Measurements from ENCODE around the gene MS4A14. TPM values are rescaled to one million over a fixed set of nuclear protein-coding genes. Genes with fewer than 3 reads are reported as not detected.
"Not testable (repeated sequence)": the region's sequence is repeated elsewhere in the genome, so short reads cannot be mapped to it uniquely, and the experiment has no call there.

Gene MS4A14
- total RNA-seq, 4 donors from 2014 or later: 1.4 to 9.9 (median 4.7) TPM

DNA sequence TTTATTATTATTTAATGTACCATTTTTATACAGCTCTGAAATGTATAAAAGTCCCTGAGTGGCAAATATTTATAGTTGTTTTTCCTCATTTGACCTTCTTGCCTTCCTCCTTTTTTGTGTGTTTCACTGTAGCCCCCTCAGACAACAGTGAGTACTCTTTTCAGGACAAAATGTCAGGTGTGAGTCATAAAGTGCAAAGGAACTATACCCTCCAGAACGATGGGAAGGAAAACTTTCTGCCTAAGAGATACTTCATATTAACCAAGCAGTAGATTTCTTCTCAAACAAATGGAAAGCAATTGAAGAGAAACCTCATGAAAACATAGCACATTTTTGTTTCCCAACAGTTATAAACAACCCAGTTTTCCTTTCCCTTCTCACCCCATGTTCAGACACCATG lies 34.0 kb upstream of the MS4A14 start:
- ATAC-seq (ENCODE audit: low FRiP score) (no peak), DNase-seq (ENCODE audit: low spot score) (no peak)
- TF ChIP-seq, protein P1, sequence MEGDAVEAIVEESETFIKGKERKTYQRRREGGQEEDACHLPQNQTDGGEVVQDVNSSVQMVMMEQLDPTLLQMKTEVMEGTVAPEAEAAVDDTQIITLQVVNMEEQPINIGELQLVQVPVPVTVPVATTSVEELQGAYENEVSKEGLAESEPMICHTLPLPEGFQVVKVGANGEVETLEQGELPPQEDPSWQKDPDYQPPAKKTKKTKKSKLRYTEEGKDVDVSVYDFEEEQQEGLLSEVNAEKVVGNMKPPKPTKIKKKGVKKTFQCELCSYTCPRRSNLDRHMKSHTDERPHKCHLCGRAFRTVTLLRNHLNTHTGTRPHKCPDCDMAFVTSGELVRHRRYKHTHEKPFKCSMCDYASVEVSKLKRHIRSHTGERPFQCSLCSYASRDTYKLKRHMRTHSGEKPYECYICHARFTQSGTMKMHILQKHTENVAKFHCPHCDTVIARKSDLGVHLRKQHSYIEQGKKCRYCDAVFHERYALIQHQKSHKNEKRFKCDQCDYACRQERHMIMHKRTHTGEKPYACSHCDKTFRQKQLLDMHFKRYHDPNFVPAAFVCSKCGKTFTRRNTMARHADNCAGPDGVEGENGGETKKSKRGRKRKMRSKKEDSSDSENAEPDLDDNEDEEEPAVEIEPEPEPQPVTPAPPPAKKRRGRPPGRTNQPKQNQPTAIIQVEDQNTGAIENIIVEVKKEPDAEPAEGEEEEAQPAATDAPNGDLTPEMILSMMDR (IDR thresholded peaks at IDR 0.05): no peak

DNA sequence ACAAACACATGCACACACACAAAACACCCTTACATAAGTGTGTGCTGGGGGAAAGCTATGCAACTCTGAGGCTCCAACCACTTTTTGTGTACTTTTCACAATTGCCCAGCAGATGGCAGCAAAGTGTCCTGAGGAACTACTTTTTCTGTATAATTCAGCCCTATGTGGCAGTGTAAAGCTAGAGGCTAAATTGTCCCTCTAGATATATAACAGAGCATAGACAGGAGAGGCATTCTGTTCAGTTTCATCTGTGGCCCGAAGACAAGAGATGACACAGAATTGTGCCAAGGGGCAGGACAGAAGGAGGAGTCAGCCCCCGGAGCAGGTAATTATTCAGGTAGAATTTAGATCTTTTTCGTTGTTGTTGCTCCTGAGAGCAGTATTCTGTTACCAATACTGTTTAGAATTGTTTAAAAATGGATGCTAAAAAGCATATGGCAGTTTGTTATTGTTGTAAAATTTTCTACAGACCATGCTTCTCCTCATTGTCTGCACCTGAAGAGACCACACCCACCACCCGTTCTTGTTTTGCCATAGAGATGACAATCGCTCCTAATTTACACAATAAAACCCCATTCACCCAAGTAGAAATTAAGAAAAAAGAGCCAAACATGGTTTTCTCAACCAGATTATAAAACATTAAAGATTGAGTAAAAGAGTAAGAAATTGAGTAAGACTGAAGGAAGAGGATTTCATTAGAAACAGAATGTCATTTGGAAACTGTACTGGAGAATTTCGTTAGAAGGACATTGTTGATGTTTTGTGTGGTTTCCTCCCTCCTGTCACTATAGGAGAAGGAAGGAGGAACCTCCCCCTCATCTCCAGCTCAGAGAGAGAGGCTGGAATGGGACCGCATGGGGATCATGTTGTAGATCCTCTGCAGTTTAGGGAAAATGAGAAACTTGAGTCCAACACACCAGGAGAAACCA lies 32.5 kb upstream of the MS4A14 start:
- DNase-seq (ENCODE audit: low spot score) (no peak), ATAC-seq (ENCODE audit: low FRiP score) (peak; percentile 48)
- TF ChIP-seq, protein P1 (IDR thresholded peaks at IDR 0.05): peak in 1 of 3 donors; percentile 4

DNA sequence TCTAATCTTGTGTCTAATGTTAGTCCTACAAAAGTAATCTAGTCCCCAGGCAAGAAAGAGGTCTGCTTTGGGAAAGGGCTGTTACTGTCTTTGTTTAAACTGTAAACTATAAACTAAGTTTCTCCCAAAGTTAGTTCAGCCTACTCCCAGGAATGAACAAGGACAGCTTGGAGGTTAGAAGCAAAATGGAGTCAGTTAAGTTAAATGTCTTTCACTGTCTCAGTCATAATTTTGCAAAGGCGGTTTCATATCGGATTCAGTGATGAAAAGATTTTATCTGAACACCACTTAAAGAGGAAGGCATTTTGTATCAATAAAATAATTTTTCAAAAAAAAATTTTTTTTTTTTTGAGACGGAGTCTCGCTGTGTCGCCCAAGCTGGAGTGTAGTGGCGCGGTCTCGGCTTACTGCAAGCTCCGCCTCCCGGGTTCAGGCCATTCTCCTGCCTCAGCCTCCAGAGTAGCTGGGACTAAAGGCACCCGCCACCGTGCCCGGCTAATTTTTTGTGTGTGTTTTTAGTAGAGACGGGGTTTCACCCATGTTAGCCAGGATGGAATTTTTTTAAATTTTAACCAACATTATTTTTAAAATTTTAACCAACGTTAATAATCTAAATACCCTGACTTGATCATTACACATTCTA lies 29.9 kb upstream of the MS4A14 start:
- ATAC-seq (ENCODE audit: low FRiP score); DNase-seq (ENCODE audit: low spot score): not testable (repeated sequence)

DNA sequence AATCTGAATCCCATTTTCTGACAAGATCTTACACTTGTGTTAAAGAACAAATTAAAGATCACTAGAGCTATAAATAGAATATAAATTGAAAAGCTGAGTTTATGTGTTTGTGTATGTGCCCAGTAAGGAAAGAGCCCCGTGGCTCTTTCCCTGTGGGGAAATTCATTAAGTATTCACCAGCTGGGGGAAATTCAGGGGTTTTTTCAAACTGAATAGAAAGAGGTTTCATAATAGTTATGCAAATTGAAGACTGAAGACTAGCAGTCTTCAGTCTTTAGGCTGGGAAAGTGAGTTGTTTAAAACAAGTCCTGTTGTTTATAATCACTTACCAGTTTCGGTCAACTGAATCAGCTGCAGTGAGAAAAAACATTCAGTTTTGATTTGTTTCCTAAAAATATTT lies 29.2 kb upstream of the MS4A14 start:
- ATAC-seq (ENCODE audit: low FRiP score) (no peak), DNase-seq (ENCODE audit: low spot score) (no peak)
- TF ChIP-seq, protein P1 (IDR thresholded peaks at IDR 0.05): no peak

DNA sequence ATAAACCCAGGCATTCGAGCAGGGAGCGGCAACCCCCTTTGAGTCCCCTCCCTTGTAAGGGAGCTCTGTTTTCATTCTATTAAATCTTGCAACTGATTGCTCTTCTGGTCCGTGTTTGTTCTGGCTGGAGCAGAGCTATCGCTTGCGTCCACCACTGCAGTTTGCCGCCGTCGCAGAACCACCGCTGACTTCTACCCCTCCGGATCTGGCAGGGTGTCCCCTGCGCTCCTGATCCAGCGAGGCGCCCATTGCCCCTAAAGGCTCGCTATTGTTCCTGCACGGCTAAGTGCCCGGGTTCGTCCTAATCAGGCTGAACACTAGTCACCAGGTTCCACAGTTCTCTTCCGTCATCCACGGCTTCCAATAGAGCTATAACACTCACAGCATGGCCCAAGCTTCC lies 28.4 kb upstream of the MS4A14 start:
- no peak for DNase-seq (ENCODE audit: low spot score)
- TF ChIP-seq, protein P1 (IDR thresholded peaks at IDR 0.05): no peak
- no peak for ATAC-seq (ENCODE audit: low FRiP score)

DNA sequence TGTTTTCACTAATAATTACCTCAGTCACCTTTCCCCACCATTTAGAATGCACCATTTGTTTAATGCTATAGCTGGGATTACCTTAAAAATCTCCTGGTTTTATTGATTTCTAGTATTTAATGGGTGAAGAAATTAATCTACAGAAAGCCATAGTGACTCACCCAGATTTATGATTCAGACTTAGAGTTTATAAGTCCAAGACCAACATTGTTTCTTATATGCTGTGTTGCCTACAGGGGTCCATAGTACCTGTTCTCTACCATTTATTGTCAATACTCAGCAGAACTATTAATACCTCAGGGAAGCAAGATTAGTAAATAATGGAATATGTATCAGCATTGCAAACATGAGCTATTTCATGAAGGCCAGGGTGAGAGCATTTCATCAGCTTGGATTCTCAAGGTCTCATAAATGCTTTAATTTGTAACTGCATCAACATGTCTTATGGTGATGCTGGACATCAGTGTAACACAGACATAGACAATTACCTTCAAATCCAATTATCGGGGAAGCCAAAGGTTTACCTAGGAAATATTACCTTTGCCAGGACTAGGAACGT lies 25.9 kb upstream of the MS4A14 start:
- TF ChIP-seq, protein P1 (IDR thresholded peaks at IDR 0.05): no peak
- ATAC-seq (ENCODE audit: low FRiP score) (no peak), DNase-seq (ENCODE audit: low spot score) (no peak)

DNA sequence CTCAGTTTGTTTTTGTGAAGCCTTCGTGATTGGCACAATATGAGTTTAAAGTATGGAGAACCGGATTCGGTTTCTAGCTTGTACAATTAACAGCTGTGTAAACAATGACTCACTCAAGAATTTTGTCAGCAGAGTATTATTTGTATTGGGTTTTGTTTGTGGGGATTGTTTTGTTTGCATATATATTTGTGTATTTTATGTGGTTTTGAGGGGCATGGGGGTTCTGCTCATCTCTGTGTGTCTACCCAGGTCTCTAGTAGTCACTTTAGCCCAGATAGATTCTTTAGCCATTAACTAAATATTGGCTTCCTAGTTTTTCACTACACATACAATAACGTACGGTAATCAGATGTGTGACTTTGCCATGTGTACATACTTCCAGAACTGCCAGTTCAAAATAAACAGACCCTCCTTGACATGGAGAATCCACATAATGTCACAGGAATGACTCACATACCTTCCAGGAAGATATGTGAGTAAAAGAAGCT lies 25.4 kb upstream of the MS4A14 start:
- no peak for ATAC-seq (ENCODE audit: low FRiP score)
- no peak for DNase-seq (ENCODE audit: low spot score)
- TF ChIP-seq, protein P1 (IDR thresholded peaks at IDR 0.05): no peak

Measured in omental fat pad (tissue), 4 donors.